NCI-H128 (cell line): ENCODE results near the gene LRMDA.
A peak's percentile ranks its signal among the peaks of the same experiment; 100 is the strongest.

Source experiments
- DNase-seq: peaks from one replicate; lab custom pipeline; 2025; ENCODE audit not compliant: unreplicated experiment; lab: John Stamatoyannopoulos, UW

LRMDA gene

DNA sequence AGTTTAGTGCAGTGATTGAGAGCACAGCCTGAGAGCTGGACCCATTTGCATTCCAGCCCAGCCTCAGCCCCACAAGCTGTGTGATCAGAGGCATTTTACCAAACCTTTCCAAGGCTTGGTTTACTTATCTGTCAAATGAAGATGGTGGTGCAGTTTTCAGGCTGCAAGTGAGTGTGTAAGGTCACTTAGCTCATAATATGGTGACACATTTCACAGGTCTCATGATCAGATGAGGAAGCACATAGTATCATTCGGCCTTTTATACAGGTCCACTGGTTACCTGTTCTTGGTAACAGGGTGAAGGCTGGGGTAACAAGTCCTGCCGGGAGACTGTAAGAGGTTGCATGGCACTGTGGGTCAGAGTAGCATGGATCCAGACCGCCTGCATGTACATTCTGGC is 371.7 kb downstream of the LRMDA start:
- DNase-seq = no peak

DNA sequence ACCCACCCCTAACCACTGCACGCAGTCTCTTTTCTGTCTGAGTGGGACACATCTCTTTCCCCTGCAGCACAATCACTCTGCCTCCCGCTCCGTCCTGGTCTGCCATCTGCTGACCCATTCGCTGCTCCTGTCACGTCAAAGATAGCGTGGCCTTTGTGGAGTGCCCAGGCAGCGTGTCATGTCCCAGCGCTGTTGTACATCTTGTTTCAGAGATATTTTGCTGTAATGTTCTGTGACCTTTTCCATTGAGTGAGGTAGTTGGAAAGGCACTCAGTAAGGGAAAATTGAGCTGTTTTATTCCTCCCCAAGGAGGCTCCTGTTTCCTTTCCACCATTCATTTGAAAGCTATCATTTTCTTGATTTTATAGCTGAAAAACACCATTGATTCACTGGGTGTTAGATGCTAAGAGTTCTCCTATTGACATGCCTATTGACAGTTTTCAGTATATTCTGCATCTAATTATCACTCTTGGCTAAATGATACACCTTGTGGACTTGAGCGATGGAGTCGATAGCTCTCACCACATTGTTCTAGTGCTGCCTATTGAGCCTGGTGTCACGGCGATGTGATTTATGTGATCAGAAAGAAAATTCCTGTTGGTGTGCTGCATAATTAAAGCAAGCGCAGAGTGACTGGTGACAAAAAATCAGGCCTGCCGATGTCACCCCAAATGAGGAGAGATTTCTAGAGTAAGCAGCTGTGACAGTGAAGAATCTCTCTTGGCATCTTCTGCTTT is 372.6 kb downstream of the LRMDA start:
- DNase-seq = peak; percentile 61

DNA sequence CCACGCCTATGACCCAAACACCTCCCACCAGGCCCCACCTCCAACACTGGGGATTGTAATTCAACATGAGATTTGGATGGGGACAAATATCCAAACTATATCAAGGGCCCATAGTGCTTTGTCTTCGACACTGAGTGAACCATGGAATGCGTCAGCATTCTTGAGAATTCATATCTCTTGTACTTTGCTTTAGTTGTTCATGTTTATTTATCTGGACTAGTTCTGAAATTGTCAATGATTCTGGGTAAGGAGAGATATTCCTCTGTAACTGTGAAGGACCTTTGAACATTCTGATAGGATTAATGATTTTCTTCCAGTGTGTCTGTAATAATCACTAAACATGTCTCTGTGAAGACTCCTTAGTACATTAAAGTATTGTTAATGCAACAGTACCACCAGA is 374.8 kb downstream of the LRMDA start:
- no peak for DNase-seq

DNA sequence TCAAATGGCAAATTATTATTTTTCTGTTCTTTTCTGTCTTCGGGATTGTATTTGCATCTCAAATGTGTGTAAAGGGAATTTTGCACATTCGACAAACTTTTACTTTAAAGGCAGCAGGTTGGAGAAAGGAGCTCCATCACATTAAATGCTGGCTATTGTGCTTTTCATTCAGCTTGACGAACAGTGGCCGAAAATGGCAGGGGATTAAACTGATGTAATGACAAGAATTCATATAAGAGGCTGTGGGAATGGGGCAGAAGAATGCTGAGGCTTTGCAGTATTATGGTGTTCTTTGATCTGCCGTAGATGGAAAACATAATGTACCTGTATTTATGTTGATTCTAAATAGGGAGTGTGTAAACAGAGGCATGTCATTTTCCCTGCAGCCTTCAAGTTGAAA is 376.0 kb downstream of the LRMDA start:
- no peak for DNase-seq

DNA sequence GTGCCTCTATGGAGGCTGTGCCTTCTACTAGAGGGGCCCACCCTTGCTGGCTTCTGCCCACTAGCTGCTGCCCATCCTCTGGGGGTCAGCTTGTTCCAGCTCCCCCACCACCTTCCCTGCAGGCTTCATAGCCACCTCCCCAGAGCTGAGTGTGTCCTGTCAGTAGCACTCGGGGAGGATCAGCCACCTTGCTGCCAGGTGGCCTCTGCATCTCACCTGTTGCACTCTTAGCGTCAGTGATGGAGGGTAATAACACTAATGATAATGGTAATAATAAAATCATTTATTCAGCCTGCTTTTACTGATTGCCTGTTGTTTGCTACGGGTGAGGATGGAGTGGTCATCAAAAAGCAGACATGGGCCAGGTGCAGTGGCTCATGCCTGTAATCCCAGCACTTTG is 377.6 kb downstream of the LRMDA start:
- no peak for DNase-seq

DNA sequence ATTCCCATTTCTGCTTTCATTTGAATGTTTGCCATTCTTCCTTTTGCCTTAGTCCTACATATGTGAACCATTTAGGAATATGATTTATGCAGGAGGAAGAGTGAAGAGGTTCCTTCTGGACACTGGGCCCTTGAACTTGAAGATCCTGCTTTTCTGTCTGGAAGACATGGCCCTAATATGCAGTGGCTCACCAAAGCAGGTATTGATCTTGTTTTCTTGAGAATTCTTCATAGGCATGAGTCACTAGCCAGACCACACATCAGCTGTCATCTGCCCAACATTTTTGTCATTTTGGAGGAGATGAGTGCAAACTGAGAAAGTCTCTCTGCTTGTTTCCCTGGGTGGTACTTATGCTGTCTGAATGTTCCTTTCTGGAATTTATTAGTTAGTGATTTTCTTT is 382.6 kb downstream of the LRMDA start:
- DNase-seq = no peak

DNA sequence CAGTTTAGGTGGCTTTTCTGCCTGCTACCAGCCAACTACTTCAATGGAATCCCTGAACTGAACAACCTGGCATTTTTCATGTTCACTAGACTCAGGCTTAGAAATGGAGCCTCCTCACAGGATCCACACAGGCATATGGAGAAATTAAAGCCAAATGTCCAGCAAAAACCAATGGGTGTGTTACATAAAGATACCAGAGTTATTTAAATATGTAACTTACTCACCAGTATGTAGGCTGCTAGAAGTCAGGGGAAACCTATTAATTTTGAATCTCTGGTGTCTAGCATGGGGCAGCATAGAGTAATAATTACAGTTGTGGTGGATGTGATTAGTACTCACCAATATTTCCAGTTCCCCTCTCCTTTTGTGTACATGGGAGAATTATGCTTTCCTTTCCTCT is 383.6 kb downstream of the LRMDA start:
- no peak for DNase-seq

DNA sequence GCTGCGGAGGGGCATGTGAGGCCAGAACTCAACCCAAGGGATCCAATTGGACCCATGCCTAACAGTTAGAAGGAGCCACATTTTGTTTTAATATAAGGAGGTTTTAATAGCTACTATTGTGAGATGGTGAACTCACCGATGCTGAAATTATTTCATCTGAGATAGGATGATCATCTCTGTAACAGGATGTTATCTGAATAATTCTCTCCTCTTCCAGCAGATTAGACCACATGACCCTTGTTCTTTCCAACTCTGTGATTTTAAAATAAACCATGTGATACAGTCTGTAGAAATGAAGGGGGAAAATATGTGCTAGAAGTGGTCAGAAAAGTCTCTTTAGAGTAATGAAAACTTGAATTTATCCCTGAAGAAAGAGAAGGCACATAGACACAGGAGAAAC is 385.8 kb downstream of the LRMDA start:
- DNase-seq = no peak

DNA sequence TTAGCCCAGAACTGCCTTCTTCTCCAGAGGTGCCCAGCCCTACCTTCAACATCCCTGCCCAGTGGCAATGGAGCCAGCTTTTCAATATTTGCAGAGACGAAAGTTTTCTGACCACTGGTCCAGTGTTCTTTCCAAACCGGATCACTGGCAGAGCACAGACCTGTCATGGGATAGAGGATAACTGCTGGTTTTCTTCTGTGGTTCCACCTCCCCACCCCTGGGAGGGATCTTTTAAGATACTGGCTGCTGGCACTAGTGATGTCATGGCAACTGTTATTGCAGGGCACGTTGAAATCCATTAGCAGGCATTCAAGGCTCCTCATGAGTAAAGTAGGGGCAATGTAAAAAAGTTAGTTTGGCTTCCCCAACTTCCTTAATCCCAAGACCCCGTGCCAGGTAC is 387.1 kb downstream of the LRMDA start:
- no peak for DNase-seq

DNA sequence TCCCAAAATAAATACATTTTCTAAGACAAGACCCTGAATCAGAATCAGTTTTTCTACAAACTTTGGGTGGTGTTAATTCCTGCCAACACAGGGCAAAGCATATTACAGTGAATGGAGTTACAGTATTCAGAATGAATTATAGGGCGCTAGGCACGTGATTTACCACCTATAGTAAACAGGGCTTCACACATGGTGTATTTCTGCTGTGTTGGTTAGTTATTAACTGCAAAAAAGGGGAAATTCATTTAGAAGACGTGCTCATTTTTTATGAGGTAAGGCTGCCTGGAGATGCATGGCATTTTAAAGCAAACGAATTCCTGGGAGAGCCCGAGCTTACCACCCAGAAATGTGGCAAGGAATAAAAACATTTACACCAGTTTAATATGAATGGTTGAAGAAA is 393.8 kb downstream of the LRMDA start:
- no peak for DNase-seq

DNA sequence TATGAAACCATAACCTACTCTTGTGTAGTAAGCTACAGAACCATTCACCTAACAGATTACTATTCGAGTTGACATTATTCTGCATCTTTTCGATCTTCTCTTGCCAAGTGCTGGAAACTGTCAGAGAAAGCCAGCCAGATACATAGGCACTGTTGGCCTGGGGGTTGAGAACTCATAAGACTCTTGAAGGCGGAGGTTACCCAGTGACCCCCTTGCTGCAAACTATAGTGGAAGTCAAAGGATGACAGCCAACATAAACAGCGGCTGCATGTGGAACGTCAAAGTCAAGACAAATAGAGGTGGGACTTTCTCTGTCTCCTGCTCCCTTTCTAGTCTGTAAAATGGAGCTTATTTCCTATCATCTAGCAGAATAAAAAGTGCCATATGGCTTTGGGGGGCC is 394.2 kb downstream of the LRMDA start:
- DNase-seq = no peak

DNA sequence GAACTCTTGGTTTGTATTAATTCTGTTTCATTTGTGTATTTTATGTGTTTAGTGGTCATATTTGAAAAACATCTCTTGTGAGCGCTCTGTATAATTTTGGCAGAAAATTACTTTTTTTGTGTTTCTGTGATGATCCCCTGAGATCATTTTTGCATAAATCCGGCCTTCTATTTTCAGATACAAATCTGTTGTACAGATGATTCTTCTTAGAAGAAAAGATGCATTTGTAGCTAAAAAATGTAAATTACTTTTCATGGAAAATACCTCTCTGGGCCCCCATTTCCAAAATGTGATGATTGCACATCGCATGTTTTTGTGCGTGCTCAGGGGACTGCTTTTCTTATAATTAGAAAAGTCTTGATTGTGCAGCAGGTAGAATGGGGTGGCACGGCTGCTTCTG is 395.4 kb downstream of the LRMDA start:
- DNase-seq = no peak

DNA sequence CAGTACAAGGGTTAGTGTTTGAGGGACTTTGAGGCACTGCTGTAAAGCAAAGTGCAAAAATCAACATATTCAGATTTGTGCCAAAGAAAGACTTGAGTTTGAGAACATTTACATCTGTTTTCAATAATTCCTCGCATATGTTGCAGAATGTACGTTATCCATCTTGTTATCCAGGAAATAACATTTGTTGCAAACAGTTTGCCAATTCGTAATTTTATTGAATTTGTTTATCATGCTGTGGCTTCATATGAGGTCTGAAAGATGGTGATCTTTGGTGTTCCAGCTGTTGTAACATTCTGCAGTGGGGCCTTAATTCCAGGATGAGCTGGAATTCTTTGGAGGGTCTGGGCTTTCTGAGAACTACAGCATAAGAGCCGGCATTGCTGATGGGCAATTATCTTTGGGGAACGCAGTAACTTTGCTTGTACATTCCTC is 396.2 kb downstream of the LRMDA start:
- DNase-seq = no peak

DNA sequence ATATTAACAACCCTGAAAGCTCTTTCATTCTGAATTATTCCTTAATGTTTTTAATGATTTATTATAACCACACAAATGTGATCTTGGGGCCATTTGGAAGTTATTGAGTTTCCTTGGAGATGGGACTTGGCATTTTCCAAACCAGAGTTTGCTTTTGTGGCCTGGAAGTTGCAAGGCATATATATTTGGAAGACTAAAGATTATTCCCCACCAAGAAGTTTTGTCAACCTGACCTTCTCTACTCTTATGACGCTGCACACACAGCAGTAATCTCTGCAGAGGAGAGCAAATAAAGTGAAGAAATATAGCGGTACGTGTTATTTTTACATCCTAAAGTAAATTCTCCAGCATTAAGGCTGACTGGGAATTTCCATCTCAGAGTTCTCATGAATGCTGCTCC is 397.0 kb downstream of the LRMDA start:
- no peak for DNase-seq

DNA sequence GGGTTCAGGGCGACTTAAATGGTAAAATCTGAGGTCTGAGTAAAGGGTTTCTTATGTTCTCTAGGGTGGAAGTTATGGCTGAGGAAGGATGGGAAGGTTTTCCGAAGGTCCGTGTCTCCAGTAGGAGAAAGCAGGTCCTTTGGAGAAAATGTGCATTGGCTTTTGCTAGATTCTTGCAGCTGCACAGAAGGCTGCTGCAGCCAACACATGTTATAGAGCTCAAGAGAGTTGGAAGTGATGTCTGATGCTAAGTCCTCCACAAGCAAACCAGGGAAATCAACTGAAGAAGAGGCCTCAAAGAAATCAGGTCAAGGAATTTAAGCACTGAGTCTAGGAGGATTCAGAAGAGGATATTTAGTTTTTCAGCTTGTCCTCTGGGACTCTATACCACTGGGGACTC is 404.6 kb downstream of the LRMDA start:
- DNase-seq = no peak

DNA sequence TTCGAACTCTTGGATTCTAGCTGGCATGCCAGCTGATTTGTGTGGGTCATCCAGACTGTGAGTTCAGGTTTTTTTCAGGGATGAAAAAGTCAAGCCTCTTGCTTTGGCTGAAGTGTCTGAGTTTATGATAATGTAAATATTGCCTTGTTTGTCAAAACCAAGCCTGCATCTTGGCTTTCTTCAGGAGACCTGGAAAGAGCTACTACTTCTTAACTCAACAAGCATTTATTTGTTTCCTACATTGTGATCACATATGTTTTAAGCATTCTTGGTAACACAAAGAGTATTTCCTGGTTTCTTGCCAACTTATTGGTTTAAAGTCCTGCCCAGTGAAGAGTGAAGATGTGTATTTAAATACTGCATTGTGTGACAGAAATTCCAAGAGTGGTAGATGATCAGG is 407.1 kb downstream of the LRMDA start:
- DNase-seq = no peak

DNA sequence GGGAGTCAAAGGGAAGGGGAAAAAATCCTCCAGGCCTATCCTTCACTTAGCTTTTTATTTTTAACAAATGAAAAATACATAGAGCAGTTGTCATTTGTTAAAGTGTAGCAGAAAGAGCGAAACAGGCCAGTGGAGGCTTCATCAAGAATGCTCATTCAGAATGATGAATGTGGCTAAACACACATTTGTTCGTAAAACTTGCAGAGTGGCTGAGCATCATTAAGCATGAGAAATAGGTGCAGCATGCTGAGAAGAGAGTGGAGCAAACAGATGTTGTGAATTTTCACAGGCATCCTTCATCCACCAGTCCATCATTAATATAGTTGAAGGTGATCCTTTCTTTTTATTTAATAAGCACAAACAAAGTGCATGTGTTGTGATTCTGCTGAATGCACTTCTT is 407.6 kb downstream of the LRMDA start:
- no peak for DNase-seq

DNA sequence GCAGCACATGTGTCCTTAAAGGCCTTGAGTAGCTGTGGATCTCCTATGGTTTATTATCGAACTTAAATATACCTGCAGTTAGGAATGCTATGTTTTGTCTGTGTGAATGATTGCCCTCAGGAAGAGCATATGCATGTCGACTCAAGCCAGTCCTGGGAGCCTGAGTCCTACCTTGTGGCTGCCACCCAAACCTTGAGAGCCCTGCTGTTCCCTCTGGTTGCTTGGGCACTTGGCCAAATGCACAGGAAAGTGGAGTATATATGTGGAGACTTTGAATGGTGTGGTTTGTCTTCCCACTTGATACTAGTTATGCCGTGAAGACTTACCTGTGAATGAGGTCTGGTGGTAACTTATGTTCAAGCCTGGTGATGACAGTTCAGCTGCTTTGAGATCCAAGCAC is 409.8 kb downstream of the LRMDA start:
- DNase-seq = no peak

DNA sequence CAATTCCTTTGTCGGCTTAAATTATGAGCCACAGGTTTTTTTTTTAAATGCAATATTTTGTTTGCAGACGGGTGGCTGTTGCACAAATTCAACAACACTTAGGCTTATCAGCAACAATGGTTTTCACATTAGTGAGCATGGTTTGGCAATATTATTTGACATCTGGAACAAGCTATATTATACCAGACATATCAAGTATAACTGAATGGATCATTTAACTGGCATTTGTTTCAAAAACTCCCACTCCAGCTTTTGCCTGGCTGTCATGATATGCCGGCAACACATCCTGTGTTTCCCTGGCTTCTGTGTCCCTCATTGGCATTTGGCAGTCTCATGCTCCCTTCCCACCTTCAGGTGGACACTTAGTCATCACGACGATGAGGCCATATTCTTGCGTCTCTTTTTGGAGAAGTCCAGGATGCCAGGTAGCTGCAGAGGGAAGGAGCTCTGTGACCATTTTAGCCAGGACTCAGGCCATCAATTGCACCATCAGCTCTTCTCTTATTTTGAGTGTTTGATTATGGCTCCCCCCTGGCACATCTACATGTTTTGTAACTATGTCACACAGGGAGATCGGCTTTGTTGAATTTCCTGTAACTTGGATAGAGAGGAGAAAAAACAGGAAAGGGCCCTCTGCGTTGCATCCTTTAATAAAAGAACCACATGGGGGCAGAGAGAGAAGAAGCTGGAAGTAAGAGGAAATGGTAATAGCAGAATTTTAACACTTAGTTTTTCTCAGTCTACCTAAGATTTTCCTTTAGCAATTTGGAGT is 413.9 kb downstream of the LRMDA start:
- DNase-seq = no peak

DNA sequence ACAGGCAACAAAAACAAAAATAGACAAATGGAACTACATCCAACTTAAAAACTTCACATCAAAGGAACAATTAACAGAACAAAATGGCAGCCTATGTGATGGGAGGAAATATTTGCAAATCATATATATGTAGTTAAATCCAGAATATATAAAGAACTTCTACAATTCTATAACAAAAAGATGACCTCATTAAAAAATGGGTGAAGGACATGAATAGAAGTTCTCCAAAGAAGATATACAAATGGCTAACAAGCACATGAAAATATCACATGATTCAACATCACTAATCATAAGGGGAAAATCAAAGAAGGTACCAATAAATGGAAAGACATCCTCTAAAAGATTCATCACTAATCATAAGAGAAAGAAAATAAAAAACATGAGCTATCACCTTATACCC is 416.1 kb downstream of the LRMDA start:
- no peak for DNase-seq

DNA sequence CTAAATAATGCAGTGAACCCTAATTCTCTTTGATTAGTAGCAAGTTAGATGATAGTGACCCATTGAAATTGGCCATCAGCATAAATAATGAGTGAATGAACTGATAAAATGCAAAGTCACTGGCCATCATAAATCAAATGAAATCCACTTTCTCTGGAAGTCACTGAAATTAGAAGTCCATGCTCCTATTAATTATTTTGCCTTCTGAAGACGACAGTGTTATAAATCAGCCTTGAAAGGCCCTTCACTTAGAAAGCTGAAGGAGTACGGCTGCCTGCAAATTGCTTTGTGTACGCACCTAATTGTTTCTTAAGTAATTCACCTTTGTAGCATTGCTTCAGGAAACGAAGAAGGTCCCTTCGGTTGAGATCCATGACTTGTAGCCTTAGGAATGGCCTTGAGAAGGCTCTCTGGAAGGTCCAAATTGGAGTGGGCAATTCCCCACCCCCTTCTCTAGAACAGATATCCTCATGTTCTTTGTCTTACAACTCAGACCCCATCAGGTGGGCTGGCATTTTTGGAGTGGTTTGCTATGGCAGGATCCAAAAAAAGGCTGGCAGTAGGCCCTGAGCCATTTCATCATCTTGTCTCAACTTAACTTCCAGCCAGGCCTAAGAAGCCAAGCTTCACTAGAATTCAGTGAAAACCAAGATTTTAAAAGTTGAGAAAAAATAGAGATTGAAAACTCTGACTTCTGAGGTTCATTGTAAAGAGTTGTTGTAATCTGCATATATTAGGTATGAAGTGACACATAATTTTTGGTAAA is 420.3 kb downstream of the LRMDA start:
- no peak for DNase-seq

DNA sequence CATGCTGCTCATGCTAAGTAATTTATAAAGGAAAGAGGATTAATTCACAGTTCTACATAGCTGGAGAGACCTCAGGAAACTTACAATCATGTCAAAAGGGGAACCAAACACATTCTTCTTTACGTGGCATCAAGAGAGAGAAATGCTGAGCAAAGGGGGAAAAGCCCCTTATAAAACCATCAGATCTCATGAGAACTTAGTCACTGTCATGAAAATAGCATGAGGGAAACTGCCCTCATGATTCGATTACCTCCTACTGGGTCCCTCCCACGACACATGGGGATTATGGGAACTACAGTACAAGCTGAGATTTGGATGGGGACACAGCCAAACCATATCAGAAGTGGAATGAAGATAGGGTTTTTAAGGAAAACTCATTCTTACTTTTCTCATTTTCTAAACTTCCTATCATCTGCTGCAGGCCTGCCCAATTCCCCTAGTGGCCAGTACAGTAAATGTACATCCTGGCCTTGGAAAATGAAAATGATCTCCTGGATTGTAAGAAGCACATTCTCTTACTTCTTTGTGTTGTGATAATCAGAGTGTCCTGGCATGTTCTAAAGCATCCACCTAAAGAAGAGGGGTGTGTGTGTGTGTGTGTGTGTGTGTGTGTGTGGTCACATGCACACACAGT is 421.5 kb downstream of the LRMDA start:
- no peak for DNase-seq
